ENCODE measurements around the gene RAPGEF1. TPM values are rescaled to one million over a fixed set of nuclear protein-coding genes. Genes with fewer than 3 reads are reported as not detected.
A peak's percentile ranks its signal among the peaks of the same experiment; 100 is the strongest.

Gene RAPGEF1
- total and polyA plus RNA-seq, 3 donors from 2014 or later, result 36.1 to 56.9 (median 55.8) TPM

DNA sequence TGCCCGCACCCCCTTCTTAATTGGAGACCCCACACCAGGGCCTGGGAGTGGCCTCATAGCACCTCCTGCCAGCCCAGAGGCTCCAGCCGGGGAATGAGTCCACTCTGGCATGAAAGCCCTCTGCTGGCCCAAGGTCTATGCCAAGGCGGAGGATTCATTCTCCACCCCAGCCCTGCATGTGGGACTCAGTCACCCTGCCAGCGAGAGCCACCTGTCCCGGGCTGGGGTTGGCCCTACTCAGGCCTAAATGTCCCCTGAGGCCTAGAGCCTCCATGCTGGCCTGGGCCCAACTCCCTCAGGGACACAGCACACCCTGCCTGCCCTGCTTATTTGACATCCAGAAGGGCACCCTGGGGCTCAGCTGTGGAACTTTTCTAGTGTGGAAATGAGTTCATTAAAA lies 1.0 kb upstream of the RAPGEF1 start:
- no peak overlapping the region for H3K27ac ChIP-seq
- TF ChIP-seq POLR2A (IDR thresholded peaks at IDR 0.05) (no peak), CTCF (IDR thresholded peaks at IDR 0.05) (no peak)
- intact Hi-C loops (cut with DNase I; ENCODE audit: low total_unique reads), result loop anchor here (5.0 kb wide), 1 partner anchor 389 kb away; no protein-coding TSS in a partner anchor
- no peak overlapping the region for H3K4me3 ChIP-seq
- H3K36me3 ChIP-seq (ENCODE audit: low read depth, missing control alignments), result no peaks in the 10 kb centered on the region
- peaks cover 9% of the 10 kb centered on the region for H3K4me1 ChIP-seq
- H3K27me3 ChIP-seq, result no peaks in the 10 kb centered on the region
- DNase-seq, result no peak
- WGBS, 2 donors, result 83 to 93% methylated on average over 3 to 5 of the region's 5 CpGs
- H3K9me3 ChIP-seq, result no peaks in the 10 kb centered on the region

- WGBS, 2 donors, result 1 to 2% methylated on average over 9 to 19 of the region's 96 CpGs
- Histone ChIP-seq H3K9me3 (no peaks in the 10 kb centered on the region), H3K27me3 (no peaks in the 10 kb centered on the region), H3K36me3 (ENCODE audit: low read depth, missing control alignments) (no peaks in the 10 kb centered on the region), H3K4me1 (peaks cover 9% of the 10 kb centered on the region), H3K27ac (peak overlapping the region; percentile 34 to 88), H3K4me3 (peak overlapping the region; percentile 62 to 72)
- DNase-seq, result peak; percentile 35
- TF ChIP-seq CTCF (IDR thresholded peaks at IDR 0.05) (peak in 1 of 3 experiments; percentile 6), POLR2A (IDR thresholded peaks at IDR 0.05) (no peak)
- intact Hi-C loops (cut with DNase I; ENCODE audit: low total_unique reads), result loop anchor here (2.0 kb wide), 1 partner anchor 147 kb away; no protein-coding TSS in a partner anchor
Measured at GRCh38 chr9:131739133-131739958, 530 bp downstream of the RAPGEF1 start.

GRCh38 chr9:131738293-131739132 lies 1.4 kb downstream of the RAPGEF1 start:
- Histone ChIP-seq H3K27me3 (no peaks in the 10 kb centered on the region), H3K4me3 (peak overlapping the region; percentile 62 to 72), H3K9me3 (no peaks in the 10 kb centered on the region), H3K36me3 (ENCODE audit: low read depth, missing control alignments) (no peaks in the 10 kb centered on the region), H3K4me1 (peaks cover 15% of the 10 kb centered on the region), H3K27ac (peak overlapping the region; percentile 34 to 88)
- DNase-seq, result no peak
- intact Hi-C loops (cut with DNase I; ENCODE audit: low total_unique reads), result loop anchor here (2.0 kb wide), 1 partner anchor 146 kb away; no protein-coding TSS in a partner anchor
- WGBS, 2 donors, result 46 to 55% methylated on average over 12 to 13 of the region's 13 CpGs
- TF ChIP-seq POLR2A (IDR thresholded peaks at IDR 0.05) (no peak), CTCF (IDR thresholded peaks at IDR 0.05) (no peak)

- Histone ChIP-seq H3K36me3 (ENCODE audit: low read depth, missing control alignments) (no peaks in the 10 kb centered on the region), H3K9me3 (no peaks in the 10 kb centered on the region), H3K27me3 (no peaks in the 10 kb centered on the region), H3K27ac (no peak overlapping the region), H3K4me3 (no peak overlapping the region), H3K4me1 (peaks cover 16% of the 10 kb centered on the region)
- intact Hi-C loops (cut with DNase I; ENCODE audit: low total_unique reads), result no loop called here
- DNase-seq, result no peak
- TF ChIP-seq POLR2A (IDR thresholded peaks at IDR 0.05), result no peak
- TF ChIP-seq CTCF (IDR thresholded peaks at IDR 0.05), result no peak
- 91 to 95% methylated on average over 12 of the region's 12 CpGs for WGBS, 2 donors
Measured at GRCh38 chr9:131737426-131737825, 2.5 kb downstream of the RAPGEF1 start.

All from testis (tissue), 3 donors.